Activated T-cell treated with anti-CD3 and anti-CD28 coated beads, Interleukin-2, amount 50 U/mL, for 72 hours (primary cell): ENCODE data around the gene L3MBTL2. TPM values are rescaled to one million over a fixed set of nuclear protein-coding genes. Genes with fewer than 3 reads are reported as not detected.
A peak's percentile ranks its signal among the peaks of the same experiment; 100 is the strongest.

Experiments used
- ATAC-seq, 2 donors: fragments of 150-1000 bp; cut with Tn5 transposase; replicated peaks in 1 of 2; 2 replicates each; pipeline ENCODE4 v1.10.0; 2021; ENCODE audit warnings: moderate library complexity in 2 of 2, mild to moderate bottlenecking in 1 of 2
- DNase-seq, 2 donors: peaks; one replicate each; pipeline ENCODE4 v3.0.0; 2021 to 2022; ENCODE audit warnings: mixed read lengths in 1 of 2
- H3K27ac Mint-ChIP-seq: one replicate; pipeline ENCODE4 v1.8.0; 2022; ENCODE audit warnings: mild to moderate bottlenecking, moderate library complexity, mixed read lengths
- H3K27me3 Mint-ChIP-seq: one replicate; pipeline ENCODE4 v1.8.0; 2022; ENCODE audit warnings: low read depth, mixed read lengths
- H3K36me3 Mint-ChIP-seq, 2 donors: one replicate each; pipeline ENCODE4 v1.8.0; 2022; ENCODE audit warnings: mixed read lengths in 2 of 2, mild to moderate bottlenecking in 1 of 2; ENCODE audit not compliant: insufficient read depth in 2 of 2
- H3K4me1 Mint-ChIP-seq: one replicate; pipeline ENCODE4 v1.8.0; 2022; ENCODE audit warnings: low read depth, mixed read lengths
- H3K4me3 Mint-ChIP-seq, 2 donors: one replicate each; pipeline ENCODE4 v1.8.0; 2022; ENCODE audit warnings: mild to moderate bottlenecking in 2 of 2, mixed read lengths in 2 of 2, moderate library complexity in 2 of 2
- H3K9me3 Mint-ChIP-seq, 2 donors: one replicate each; pipeline ENCODE4 v1.8.0; 2022; ENCODE audit warnings: mixed read lengths in 2 of 2
- total RNA-seq, 2 donors: library from RNA; stranded (reverse); gene quantifications; one replicate each; pipeline ENCODE4 v1.2.3, GENCODE V29; 2022

Gene L3MBTL2
- total RNA-seq, 2 donors from 2014 or later: 21.9 to 25.6 TPM

- H3K27me3 Mint-ChIP-seq: no peaks in the 10 kb centered on the region
- no peaks in the 10 kb centered on the region for H3K9me3 Mint-ChIP-seq
- peak overlapping the region; percentile 31 for H3K27ac Mint-ChIP-seq
- H3K4me1 Mint-ChIP-seq: peaks cover 13% of the 10 kb centered on the region
- peaks cover 0 to 4% of the 10 kb centered on the region in 2 donors for H3K36me3 Mint-ChIP-seq
- no peak for DNase-seq
- H3K4me3 Mint-ChIP-seq: peak overlapping the region; percentile 68 to 81
- ATAC-seq: no peak
Observed at GRCh38 chr22:41238570-41239442, 33.7 kb downstream of the L3MBTL2 start.

- peak overlapping the region in 1 of 2 donors; percentile 81 for H3K4me3 Mint-ChIP-seq
- H3K36me3 Mint-ChIP-seq: peaks cover 0 to 4% of the 10 kb centered on the region in 2 donors
- no peaks in the 10 kb centered on the region for H3K9me3 Mint-ChIP-seq
- ATAC-seq (no peak), DNase-seq (no peak)
- H3K27me3 Mint-ChIP-seq: no peaks in the 10 kb centered on the region
- H3K4me1 Mint-ChIP-seq: peaks cover 13% of the 10 kb centered on the region
- H3K27ac Mint-ChIP-seq: no peak overlapping the region
Observed at GRCh38 chr22:41239443-41240128, 34.5 kb downstream of the L3MBTL2 start.

GRCh38 chr22:41240377-41241132 lies 35.4 kb downstream of the L3MBTL2 start, which contains the start of gene CHADL:
TSS of gene CHADL (minus strand) at chr22:41240931. CDS start at chr22:41240881, 50 bp downstream.
- no peaks in the 10 kb centered on the region for H3K27me3 Mint-ChIP-seq
- H3K4me3 Mint-ChIP-seq: no peak within 1 kb of the TSS
- no peaks in the 10 kb centered on the region for H3K9me3 Mint-ChIP-seq
- peaks cover 18% of the 10 kb centered on the region for H3K4me1 Mint-ChIP-seq
- peak within 1 kb of the TSS; percentile 38 for H3K27ac Mint-ChIP-seq
- ATAC-seq (no peak), DNase-seq (no peak)
- H3K36me3 Mint-ChIP-seq: peaks cover 0 to 4% of the 10 kb centered on the region in 2 donors

- ATAC-seq: no peak
- Mint-ChIP-seq H3K36me3 (peaks cover 0 to 4% of the 10 kb centered on the region in 2 donors), H3K4me3 (no peak overlapping the region), H3K27ac (peak overlapping the region; percentile 38), H3K27me3 (no peaks in the 10 kb centered on the region), H3K4me1 (peaks cover 18% of the 10 kb centered on the region), H3K9me3 (no peaks in the 10 kb centered on the region)
- DNase-seq: no peak
Observed at GRCh38 chr22:41241133-41241676, 36.1 kb downstream of the L3MBTL2 start.

GRCh38 chr22:41242396-41243117 lies 37.4 kb downstream of the L3MBTL2 start:
- no peaks in the 10 kb centered on the region for H3K9me3 Mint-ChIP-seq
- no peak for ATAC-seq
- H3K27ac Mint-ChIP-seq: no peak overlapping the region

GRCh38 chr22:41243361-41243760 lies 38.2 kb downstream of the L3MBTL2 start:
- no peak overlapping the region for H3K4me3 Mint-ChIP-seq

More at GRCh38 chr22:41242396-41243117, 37.4 kb downstream of the L3MBTL2 start:
- Mint-ChIP-seq H3K36me3 (peaks cover 0 to 8% of the 10 kb centered on the region in 2 donors), H3K4me1 (peaks cover 9% of the 10 kb centered on the region), H3K27me3 (no peaks in the 10 kb centered on the region), H3K4me3 (no peak overlapping the region)
- no peak for DNase-seq

GRCh38 chr22:41245917-41246499 lies 40.9 kb downstream of the L3MBTL2 start:
- H3K27ac Mint-ChIP-seq: no peak overlapping the region
- no peak for ATAC-seq
- no peak overlapping the region for H3K4me3 Mint-ChIP-seq
- no peaks in the 10 kb centered on the region for H3K27me3 Mint-ChIP-seq
- peaks cover 5% of the 10 kb centered on the region for H3K4me1 Mint-ChIP-seq
- peaks cover 3 to 16% of the 10 kb centered on the region in 2 donors for H3K36me3 Mint-ChIP-seq
- no peak for DNase-seq
- no peaks in the 10 kb centered on the region for H3K9me3 Mint-ChIP-seq

More at GRCh38 chr22:41243361-41243760, 38.2 kb downstream of the L3MBTL2 start:
- H3K9me3 Mint-ChIP-seq: no peaks in the 10 kb centered on the region
- no peaks in the 10 kb centered on the region for H3K27me3 Mint-ChIP-seq
- DNase-seq: no peak
- peaks cover 9% of the 10 kb centered on the region for H3K4me1 Mint-ChIP-seq
- no peak overlapping the region for H3K27ac Mint-ChIP-seq
- peaks cover 0 to 12% of the 10 kb centered on the region in 2 donors for H3K36me3 Mint-ChIP-seq
- ATAC-seq: no peak

- peaks cover 3 to 23% of the 10 kb centered on the region in 2 donors for H3K36me3 Mint-ChIP-seq
- no peak for ATAC-seq
Observed at GRCh38 chr22:41247703-41248102, 42.6 kb downstream of the L3MBTL2 start.

GRCh38 chr22:41248314-41248713 lies 43.2 kb downstream of the L3MBTL2 start:
- H3K27ac Mint-ChIP-seq: no peak overlapping the region
- H3K27me3 Mint-ChIP-seq: no peaks in the 10 kb centered on the region
- no peaks in the 10 kb centered on the region for H3K9me3 Mint-ChIP-seq
- no peak overlapping the region for H3K4me3 Mint-ChIP-seq
- DNase-seq: no peak
- ATAC-seq: no peak
- peaks cover 3 to 21% of the 10 kb centered on the region in 2 donors for H3K36me3 Mint-ChIP-seq
- H3K4me1 Mint-ChIP-seq: peaks cover 5% of the 10 kb centered on the region

More at GRCh38 chr22:41247703-41248102, 42.6 kb downstream of the L3MBTL2 start:
- DNase-seq: no peak
- no peak overlapping the region for H3K27ac Mint-ChIP-seq
- no peaks in the 10 kb centered on the region for H3K9me3 Mint-ChIP-seq
- H3K27me3 Mint-ChIP-seq: no peaks in the 10 kb centered on the region
- peaks cover 5% of the 10 kb centered on the region for H3K4me1 Mint-ChIP-seq
- H3K4me3 Mint-ChIP-seq: no peak overlapping the region

- H3K9me3 Mint-ChIP-seq: no peaks in the 10 kb centered on the region
- ATAC-seq (no peak), DNase-seq (no peak)
- no peak overlapping the region for H3K27ac Mint-ChIP-seq
- H3K27me3 Mint-ChIP-seq: no peaks in the 10 kb centered on the region
- H3K36me3 Mint-ChIP-seq: peaks cover 3 to 20% of the 10 kb centered on the region in 2 donors
- peaks cover 5% of the 10 kb centered on the region for H3K4me1 Mint-ChIP-seq
- no peak overlapping the region for H3K4me3 Mint-ChIP-seq
Observed at GRCh38 chr22:41248758-41249157, 43.6 kb downstream of the L3MBTL2 start.

- no peaks in the 10 kb centered on the region for H3K9me3 Mint-ChIP-seq
- no peak overlapping the region for H3K27ac Mint-ChIP-seq
- H3K4me3 Mint-ChIP-seq: no peak overlapping the region
- no peaks in the 10 kb centered on the region for H3K27me3 Mint-ChIP-seq
- DNase-seq: no peak
- no peak for ATAC-seq
- peaks cover 5% of the 10 kb centered on the region for H3K4me1 Mint-ChIP-seq
- peaks cover 5 to 24% of the 10 kb centered on the region in 2 donors for H3K36me3 Mint-ChIP-seq
Observed at GRCh38 chr22:41249442-41249841, 44.3 kb downstream of the L3MBTL2 start.

- ATAC-seq: no peak
- no peaks in the 10 kb centered on the region for H3K27me3 Mint-ChIP-seq
- DNase-seq: no peak
- peaks cover 5 to 24% of the 10 kb centered on the region in 2 donors for H3K36me3 Mint-ChIP-seq
- no peaks in the 10 kb centered on the region for H3K9me3 Mint-ChIP-seq
- no peak overlapping the region for H3K4me3 Mint-ChIP-seq
- no peaks in the 10 kb centered on the region for H3K4me1 Mint-ChIP-seq
- no peak overlapping the region for H3K27ac Mint-ChIP-seq
Observed at GRCh38 chr22:41250127-41250526, 45.0 kb downstream of the L3MBTL2 start.
